Measurements from ENCODE around the gene GRIK2.

GRIK2 gene

GRCh38 chr6:101776919-101777350, 383.4 kb downstream of the GRIK2 start:
- FAIRE-seq, result no peak
- no peak for TF ChIP-seq CTCF (IDR thresholded peaks at IDR 0.05; ENCODE audit: insufficient read depth, missing control alignments)
- DNase-seq (ENCODE audit: insufficient read length, low spot score), result no peak

- no peak for DNase-seq (ENCODE audit: insufficient read length, low spot score)
- TF ChIP-seq CTCF (IDR thresholded peaks at IDR 0.05; ENCODE audit: insufficient read depth, missing control alignments), result no peak
- no peak for FAIRE-seq
These were observed 384.1 kb downstream of the GRIK2 start for GRCh38 chr6:101777646-101778045.

DNA sequence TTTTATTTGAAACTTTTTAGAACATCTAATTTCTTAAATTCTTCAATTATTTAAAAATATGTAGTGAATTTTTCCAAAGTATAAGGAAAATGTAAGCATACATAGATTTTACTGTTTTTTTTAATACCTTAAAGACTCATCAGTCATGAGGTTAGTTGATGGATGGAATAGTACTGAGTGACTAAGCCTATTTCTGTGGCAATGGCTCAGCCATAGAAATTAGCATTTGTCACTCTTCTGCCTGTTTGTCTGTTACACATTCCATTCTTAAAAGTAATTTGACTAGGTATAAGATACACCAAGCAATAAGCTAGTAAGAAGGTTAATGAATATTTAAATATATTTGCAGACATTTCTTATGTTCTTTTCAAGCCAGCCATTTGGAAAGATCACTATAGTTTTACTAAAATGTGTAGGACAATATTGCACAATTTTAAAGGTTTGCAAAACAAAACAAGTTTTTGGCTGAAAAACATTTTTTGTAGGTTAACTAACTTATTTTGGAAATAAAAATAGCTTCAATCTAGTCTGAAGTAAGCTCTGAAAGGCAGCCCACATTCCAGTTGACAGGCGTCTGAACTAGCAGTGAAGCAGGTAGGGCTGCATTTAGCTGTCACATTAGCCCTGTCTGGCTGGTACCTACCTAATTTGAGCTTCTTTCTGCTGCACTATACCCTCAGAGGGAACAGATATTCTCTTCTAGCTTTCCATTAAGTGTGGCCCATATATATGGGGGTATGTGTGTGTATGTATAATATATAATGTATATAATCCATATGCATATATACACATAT, 385.7 kb downstream of the GRIK2 start:
- no peak for FAIRE-seq
- no peak for TF ChIP-seq CTCF (IDR thresholded peaks at IDR 0.05; ENCODE audit: insufficient read depth, missing control alignments)

GRCh38 chr6:101783287-101783686, 389.8 kb downstream of the GRIK2 start:
- TF ChIP-seq CTCF (IDR thresholded peaks at IDR 0.05; ENCODE audit: insufficient read depth, missing control alignments), result no peak
- no peak for FAIRE-seq
- no peak for DNase-seq (ENCODE audit: insufficient read length, low spot score)

More for the DNA sequence above, 385.7 kb downstream of the GRIK2 start:
- DNase-seq (ENCODE audit: insufficient read length, low spot score), result no peak

GRCh38 chr6:101784094-101784493, 390.6 kb downstream of the GRIK2 start:
- DNase-seq (ENCODE audit: insufficient read length, low spot score), result no peak
- FAIRE-seq, result no peak
- no peak for TF ChIP-seq CTCF (IDR thresholded peaks at IDR 0.05; ENCODE audit: insufficient read depth, missing control alignments)

DNA sequence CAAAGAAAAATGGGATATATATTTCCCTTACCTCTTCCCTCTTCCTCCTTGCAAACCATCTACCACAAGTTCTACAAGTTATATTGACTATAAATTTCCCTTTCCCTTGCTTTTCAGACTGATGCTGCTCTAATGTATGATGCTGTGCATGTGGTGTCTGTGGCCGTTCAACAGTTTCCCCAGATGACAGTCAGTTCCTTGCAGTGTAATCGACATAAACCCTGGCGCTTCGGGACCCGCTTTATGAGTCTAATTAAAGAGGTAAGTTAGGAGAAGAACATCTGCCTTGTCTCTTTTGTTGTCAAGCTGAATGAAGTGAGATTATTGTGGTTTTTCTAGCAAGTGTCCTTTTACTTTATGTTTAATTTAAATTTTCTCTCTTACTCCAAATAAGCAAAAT, 406.0 kb downstream of the GRIK2 start:
- DNase-seq (ENCODE audit: insufficient read length, low spot score) (no peak), FAIRE-seq (no peak)
- no peak for TF ChIP-seq CTCF (IDR thresholded peaks at IDR 0.05; ENCODE audit: insufficient read depth, missing control alignments)

- FAIRE-seq, result no peak
- DNase-seq (ENCODE audit: insufficient read length, low spot score), result no peak
- no peak for TF ChIP-seq CTCF (IDR thresholded peaks at IDR 0.05; ENCODE audit: insufficient read depth, missing control alignments)
These were observed 407.1 kb downstream of the GRIK2 start for GRCh38 chr6:101800598-101800997.

Measured in D721Med (cell line).